Measurements from ENCODE around the gene GALNT10. TPM values are rescaled to one million over a fixed set of nuclear protein-coding genes. Genes with fewer than 3 reads are reported as not detected.
A peak's percentile ranks its signal among the peaks of the same experiment; 100 is the strongest.

GALNT10 gene
- total and polyA plus RNA-seq, 9 of the 15 experiments (the other 6 are each of a cell fraction or from before 2014, with no cell fraction given), result 4.6 to 37.1 (median 13.3) TPM

DNA sequence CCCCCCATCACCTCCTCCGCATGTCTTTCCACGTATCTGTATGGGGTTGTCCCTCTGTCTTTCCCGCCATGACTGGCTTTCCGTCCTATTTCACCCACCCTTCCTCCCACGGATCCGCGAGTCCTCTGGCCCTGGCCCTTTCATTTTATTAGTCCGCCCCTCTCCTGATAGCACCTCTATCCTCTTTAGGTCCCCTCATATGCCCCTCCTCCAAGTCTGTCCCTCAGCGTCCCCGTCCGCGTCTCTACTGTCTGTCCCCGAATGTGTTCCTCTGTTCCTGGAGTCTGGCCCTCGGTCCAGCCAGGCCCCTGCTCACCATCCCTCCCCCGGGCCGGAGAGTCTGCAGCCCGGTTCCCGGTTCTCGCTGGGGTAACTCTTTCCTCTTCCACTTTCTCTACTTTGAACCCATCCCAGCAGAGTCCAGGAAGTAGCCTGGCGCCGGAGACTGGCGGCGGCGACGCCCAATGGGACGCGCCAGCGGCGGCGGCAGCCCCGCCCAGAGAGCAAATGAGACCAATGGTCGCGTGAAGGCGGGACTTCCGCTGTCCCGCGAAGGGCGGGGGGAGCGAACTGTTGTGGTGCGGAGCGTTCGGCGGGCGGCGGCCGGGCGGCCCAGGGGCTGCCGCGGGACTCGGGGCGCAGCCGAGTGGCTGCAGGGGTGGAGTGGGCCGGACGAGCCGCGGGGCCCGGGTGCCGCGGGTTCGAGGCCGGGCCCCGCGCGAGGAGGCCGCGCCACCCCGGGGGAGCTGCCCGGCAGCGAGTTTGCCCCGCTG lies 255.1 kb downstream of the GALNT10 start, which contains the start of gene SAP30L (continued):
- TF ChIP-seq, protein P1, sequence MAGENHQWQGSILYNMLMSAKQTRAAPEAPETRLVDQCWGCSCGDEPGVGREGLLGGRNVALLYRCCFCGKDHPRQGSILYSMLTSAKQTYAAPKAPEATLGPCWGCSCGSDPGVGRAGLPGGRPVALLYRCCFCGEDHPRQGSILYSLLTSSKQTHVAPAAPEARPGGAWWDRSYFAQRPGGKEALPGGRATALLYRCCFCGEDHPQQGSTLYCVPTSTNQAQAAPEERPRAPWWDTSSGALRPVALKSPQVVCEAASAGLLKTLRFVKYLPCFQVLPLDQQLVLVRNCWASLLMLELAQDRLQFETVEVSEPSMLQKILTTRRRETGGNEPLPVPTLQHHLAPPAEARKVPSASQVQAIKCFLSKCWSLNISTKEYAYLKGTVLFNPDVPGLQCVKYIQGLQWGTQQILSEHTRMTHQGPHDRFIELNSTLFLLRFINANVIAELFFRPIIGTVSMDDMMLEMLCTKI (IDR thresholded peaks at IDR 0.05; ENCODE audit: partially characterized antibody), result no peak
- TF ChIP-seq RBFOX2 (IDR thresholded peaks at IDR 0.05; ENCODE audit: low read depth, low read length) (peak; percentile 83), ZKSCAN1 (IDR thresholded peaks at IDR 0.05; ENCODE audit: low read depth, low read length) (no peak), FOXK1 (CRISPR knock-in tag; IDR thresholded peaks at IDR 0.05; ENCODE audit: borderline replicate concordance) (no peak), MIER1 (IDR thresholded peaks at IDR 0.05; ENCODE audit: low read depth) (peak; percentile 58; the same call in 1 of the 2 replicates), ZNF197 (CRISPR knock-in tag; IDR thresholded peaks at IDR 0.05; ENCODE audit: low read depth) (no peak), CEBPG (CRISPR knock-in tag; IDR thresholded peaks at IDR 0.05) (peak; percentile 14; the same call in 1 of the 2 replicates), CEBPG (tag; conservative IDR thresholded peaks at IDR 0.05 in 1 of 2, IDR thresholded peaks at IDR 0.05 in 1 of 2) (no peak), ZNF324 (CRISPR knock-in tag; IDR thresholded peaks at IDR 0.05) (no peak), MTA3 (IDR thresholded peaks at IDR 0.05; ENCODE audit: borderline replicate concordance) (peak; percentile 62; the same call in 1 of the 2 replicates), DPF2 (IDR thresholded peaks at IDR 0.05) (peak; percentile 29; the same call in 1 of the 2 replicates), KAT7 (CRISPR knock-in tag; IDR thresholded peaks at IDR 0.05; ENCODE audit: borderline replicate concordance) (no peak), POLR2B (IDR thresholded peaks at IDR 0.05; ENCODE audit: low read depth, partially characterized antibody) (peak; percentile 68), GABPA (tag; conservative IDR thresholded peaks at IDR 0.05; ENCODE audit: low read depth) (peak; percentile 95), TAF1 (IDR thresholded peaks at IDR 0.05; ENCODE audit: control insufficient read depth, extremely low read depth, insufficient read depth, low read length, severe bottlenecking) (peak; percentile 48), SPI1 (IDR thresholded peaks at IDR 0.05; ENCODE audit: borderline replicate concordance, low read depth, low read length) (peak; percentile 51; the same call in 1 of the 2 replicates), ELF1 (tag; IDR thresholded peaks at IDR 0.05) (peak; percentile 94), TBP (optimal IDR thresholded peaks at IDR 0.05; ENCODE audit: low read depth, low read length) (peak; percentile 61), HMGN3 (IDR thresholded peaks at IDR 0.05; ENCODE audit: borderline replicate concordance, extremely low read depth, insufficient read length, low read depth, low read length) (no peak), SRSF1 (IDR thresholded peaks at IDR 0.05; ENCODE audit: low read depth, low read length) (no peak), SIN3B (IDR thresholded peaks at IDR 0.05; ENCODE audit: low read depth) (peak; percentile 39; the same call in 1 of the 2 replicates), EZH2 (IDR thresholded peaks at IDR 0.05; ENCODE audit: borderline replicate concordance, low read depth, low read length) (no peak)
- TF ChIP-seq, protein P2, sequence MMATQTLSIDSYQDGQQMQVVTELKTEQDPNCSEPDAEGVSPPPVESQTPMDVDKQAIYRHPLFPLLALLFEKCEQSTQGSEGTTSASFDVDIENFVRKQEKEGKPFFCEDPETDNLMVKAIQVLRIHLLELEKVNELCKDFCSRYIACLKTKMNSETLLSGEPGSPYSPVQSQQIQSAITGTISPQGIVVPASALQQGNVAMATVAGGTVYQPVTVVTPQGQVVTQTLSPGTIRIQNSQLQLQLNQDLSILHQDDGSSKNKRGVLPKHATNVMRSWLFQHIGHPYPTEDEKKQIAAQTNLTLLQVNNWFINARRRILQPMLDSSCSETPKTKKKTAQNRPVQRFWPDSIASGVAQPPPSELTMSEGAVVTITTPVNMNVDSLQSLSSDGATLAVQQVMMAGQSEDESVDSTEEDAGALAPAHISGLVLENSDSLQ (IDR thresholded peaks at IDR 0.05), result peak; percentile 100

Measured in K562 (cell line).